G401.6 (cell line): ENCODE results near the gene ASF1A.

Source experiments
- FAIRE-seq: peaks from 2 replicates; lab custom pipeline; 2012; peaks lifted over from hg19 to GRCh38; lab: Jason Lieb, UNC

The ASF1A gene

GRCh38 chr6:118881440-118882313 is 12.3 kb upstream of the ASF1A start:
- FAIRE-seq = no peak

GRCh38 chr6:118882314-118882905 is 11.5 kb upstream of the ASF1A start:
- FAIRE-seq = no peak

- FAIRE-seq = no peak
Measured at GRCh38 chr6:118886641-118887040, 7.3 kb upstream of the ASF1A start.

GRCh38 chr6:118889163-118889562 is 4.8 kb upstream of the ASF1A start:
- no peak for FAIRE-seq

GRCh38 chr6:118890997-118891790 is 2.8 kb upstream of the ASF1A start:
- no peak for FAIRE-seq

GRCh38 chr6:118892355-118892991 is 1.5 kb upstream of the ASF1A start:
- FAIRE-seq = no peak

GRCh38 chr6:118893064-118893806 is 717 bp upstream of the ASF1A start:
- no peak for FAIRE-seq

- no peak for FAIRE-seq
Measured at GRCh38 chr6:118894425-118895260, 691 bp downstream of the ASF1A start.

- no peak for FAIRE-seq
Measured at GRCh38 chr6:118895261-118895560, 1.3 kb downstream of the ASF1A start.

- peak; percentile 59 for FAIRE-seq
Measured at GRCh38 chr6:118895859-118896258, 1.9 kb downstream of the ASF1A start.

- FAIRE-seq = peak; percentile 81
Measured at GRCh38 chr6:118896339-118897136, 2.6 kb downstream of the ASF1A start.

GRCh38 chr6:118897386-118897785 is 3.4 kb downstream of the ASF1A start:
- FAIRE-seq = no peak

- no peak for FAIRE-seq
Measured at GRCh38 chr6:118899948-118900347, 6.0 kb downstream of the ASF1A start.

- no peak for FAIRE-seq
Measured at GRCh38 chr6:118902726-118903125, 8.8 kb downstream of the ASF1A start.

- FAIRE-seq = no peak
Measured at GRCh38 chr6:118903138-118903537, 9.2 kb downstream of the ASF1A start.

- no peak for FAIRE-seq
Measured at GRCh38 chr6:118903691-118904090, 9.7 kb downstream of the ASF1A start.

GRCh38 chr6:118905084-118905483 is 11.1 kb downstream of the ASF1A start:
- no peak for FAIRE-seq

GRCh38 chr6:118905851-118906250 is 11.9 kb downstream of the ASF1A start:
- no peak for FAIRE-seq

GRCh38 chr6:118908441-118908840 is 14.5 kb downstream of the ASF1A start:
- FAIRE-seq = no peak

GRCh38 chr6:118912646-118913045 is 18.7 kb downstream of the ASF1A start:
- no peak for FAIRE-seq
